Prostate gland (tissue), 2 donors: Measurements from ENCODE around the gene CWC25.
"Not testable (repeated sequence)": the region's sequence is repeated elsewhere in the genome, so short reads cannot be mapped to it uniquely, and the experiment has no call there.

ENCODE experiments used
- CTCF ChIP-seq, 4 experiments: fragments of 200-600 bp in 2 of 4; fragments of 450-650 bp in 2 of 4; sonication (generic) in 2 of 4; IDR thresholded peaks; 1 replicate in 3 of 4; 2 replicates in 1 of 4; pipeline ENCODE4 v1.5.1; 2016 to 2019; ENCODE audit warnings: antibody characterized with exemption in 4 of 4, mild to moderate bottlenecking in 2 of 4, moderate library complexity in 2 of 4
- POLR2A ChIP-seq: fragments of 450-650 bp; IDR thresholded peaks from one replicate; pipeline ENCODE4 v1.6.1; 2016; ENCODE audit warnings: antibody characterized with exemption, mild to moderate bottlenecking
- POLR2AphosphoS5 ChIP-seq: sonication (generic); formaldehyde crosslinking; IDR thresholded peaks from one replicate; pipeline ENCODE4 v1.6.1; 2017; ENCODE audit warnings: antibody characterized with exemption

- not testable (repeated sequence) for TF ChIP-seq POLR2A; POLR2AphosphoS5; CTCF (IDR thresholded peaks at IDR 0.05)
Observed at GRCh38 chr17:38855101-38855714, 30.1 kb upstream of the CWC25 start.
